T-helper 2 cell treated with Interferon-gamma antibody and Interleukin-4, amounts not matched to agents 5 μg/mL and 100 μg/mL, for 36 hours (primary cell): ENCODE results near the gene HMX1.

ENCODE experiments used
- DNase-seq: peaks from one replicate; pipeline ENCODE4 v3.0.0; 2021; ENCODE audit warnings: low spot score
- H3K27ac Mint-ChIP-seq: one replicate; pipeline ENCODE4 v1.8.0; 2021; ENCODE audit warnings: mild to moderate bottlenecking, mixed read lengths
- H3K27me3 Mint-ChIP-seq: one replicate; pipeline ENCODE4 v1.8.0; 2021; ENCODE audit warnings: low read depth, mixed read lengths
- H3K36me3 Mint-ChIP-seq: one replicate; pipeline ENCODE4 v1.8.0; 2021; ENCODE audit warnings: low read depth, mixed read lengths
- H3K4me1 Mint-ChIP-seq: one replicate; pipeline ENCODE4 v1.8.0; 2021; ENCODE audit warnings: low read depth, mixed read lengths
- H3K4me3 Mint-ChIP-seq: one replicate; pipeline ENCODE4 v1.8.0; 2022; ENCODE audit warnings: mild to moderate bottlenecking, moderate library complexity, mixed read lengths
- H3K9me3 Mint-ChIP-seq: one replicate; pipeline ENCODE4 v1.8.0; 2021; ENCODE audit warnings: mixed read lengths

The HMX1 gene

DNA sequence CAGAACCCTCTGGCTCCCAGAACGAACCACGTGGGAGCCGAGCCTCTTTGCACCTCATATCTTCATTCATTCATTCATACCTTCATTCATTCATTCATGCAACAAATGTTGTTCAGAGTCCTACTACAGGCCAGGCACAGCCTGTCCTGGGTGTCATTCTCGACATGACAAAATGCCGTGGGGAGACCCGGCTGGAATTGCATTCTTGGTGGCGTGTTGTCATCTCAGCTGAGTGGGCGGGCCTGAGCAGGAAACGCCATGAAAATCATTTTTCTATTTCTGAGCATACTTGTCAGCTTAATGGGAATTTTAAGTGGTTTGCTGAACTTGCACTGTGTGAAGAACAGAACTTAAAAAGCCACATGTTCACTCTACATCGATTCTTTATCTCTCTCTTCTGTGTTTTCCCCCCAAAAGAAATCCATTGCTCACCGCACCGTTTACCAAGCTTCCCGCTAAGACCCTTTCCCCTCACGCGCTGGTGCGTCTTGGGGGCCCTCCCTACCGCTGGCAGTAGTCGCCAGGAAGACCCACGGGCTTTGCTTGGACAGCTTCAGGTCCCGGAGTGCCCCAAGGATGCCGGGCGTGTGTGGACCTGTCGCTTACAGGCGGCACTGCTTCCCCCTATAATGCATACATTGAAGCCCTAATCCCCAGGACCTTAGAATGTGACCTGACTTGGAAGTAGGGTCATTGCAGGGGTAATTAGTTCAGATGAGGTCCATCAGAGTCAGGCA lies 41.6 kb upstream of the HMX1 start:
- no peaks in the 10 kb centered on the region for H3K4me1 Mint-ChIP-seq

DNA sequence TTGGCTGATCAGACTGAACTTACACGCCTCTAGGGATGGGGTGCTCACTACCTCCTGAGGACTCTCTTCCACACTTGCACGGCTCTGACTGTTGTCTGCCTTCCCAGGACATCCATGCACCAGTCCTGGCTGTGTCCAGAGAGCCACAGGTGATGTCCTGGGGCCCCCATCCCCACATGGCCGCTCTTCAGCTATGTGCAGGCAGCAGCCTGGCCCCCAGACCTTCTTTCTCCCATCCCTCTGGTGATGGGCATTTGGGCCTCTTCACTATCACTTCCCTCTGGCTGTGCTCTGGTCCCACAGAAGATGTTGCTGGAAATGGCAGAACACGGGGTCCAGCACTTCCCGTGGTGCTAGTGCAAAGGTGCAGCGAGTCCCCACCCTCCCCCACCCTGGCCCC lies 40.9 kb upstream of the HMX1 start:
- Mint-ChIP-seq H3K27me3 (no peaks in the 10 kb centered on the region), H3K27ac (no peak overlapping the region), H3K36me3 (no peaks in the 10 kb centered on the region), H3K9me3 (no peaks in the 10 kb centered on the region), H3K4me1 (no peaks in the 10 kb centered on the region), H3K4me3 (no peak overlapping the region)
- DNase-seq, result no peak

More for the DNA sequence above, 41.6 kb upstream of the HMX1 start:
- DNase-seq, result no peak
- H3K27ac Mint-ChIP-seq, result no peak overlapping the region
- no peaks in the 10 kb centered on the region for H3K36me3 Mint-ChIP-seq
- H3K9me3 Mint-ChIP-seq, result no peaks in the 10 kb centered on the region
- no peak overlapping the region for H3K4me3 Mint-ChIP-seq
- H3K27me3 Mint-ChIP-seq, result no peaks in the 10 kb centered on the region

DNA sequence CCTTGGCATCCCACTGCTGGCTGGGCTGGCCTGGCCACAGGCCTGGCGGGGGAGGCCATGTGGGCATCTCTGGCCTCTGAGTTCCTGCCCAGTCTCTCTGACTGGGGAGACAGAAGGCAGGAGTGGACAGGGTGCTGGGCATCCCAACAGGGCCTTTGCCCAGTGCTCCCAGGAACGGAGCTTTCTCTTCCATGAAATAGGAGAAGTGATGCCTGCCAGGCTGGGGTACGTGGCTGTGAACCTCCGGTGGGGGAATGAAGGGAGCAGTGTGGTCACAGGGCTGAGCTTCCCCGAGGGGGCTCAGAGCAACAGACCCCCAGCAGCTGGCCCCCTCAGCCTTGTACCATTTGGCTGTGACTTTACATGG lies 40.4 kb upstream of the HMX1 start:
- H3K4me3 Mint-ChIP-seq, result no peak overlapping the region

DNA sequence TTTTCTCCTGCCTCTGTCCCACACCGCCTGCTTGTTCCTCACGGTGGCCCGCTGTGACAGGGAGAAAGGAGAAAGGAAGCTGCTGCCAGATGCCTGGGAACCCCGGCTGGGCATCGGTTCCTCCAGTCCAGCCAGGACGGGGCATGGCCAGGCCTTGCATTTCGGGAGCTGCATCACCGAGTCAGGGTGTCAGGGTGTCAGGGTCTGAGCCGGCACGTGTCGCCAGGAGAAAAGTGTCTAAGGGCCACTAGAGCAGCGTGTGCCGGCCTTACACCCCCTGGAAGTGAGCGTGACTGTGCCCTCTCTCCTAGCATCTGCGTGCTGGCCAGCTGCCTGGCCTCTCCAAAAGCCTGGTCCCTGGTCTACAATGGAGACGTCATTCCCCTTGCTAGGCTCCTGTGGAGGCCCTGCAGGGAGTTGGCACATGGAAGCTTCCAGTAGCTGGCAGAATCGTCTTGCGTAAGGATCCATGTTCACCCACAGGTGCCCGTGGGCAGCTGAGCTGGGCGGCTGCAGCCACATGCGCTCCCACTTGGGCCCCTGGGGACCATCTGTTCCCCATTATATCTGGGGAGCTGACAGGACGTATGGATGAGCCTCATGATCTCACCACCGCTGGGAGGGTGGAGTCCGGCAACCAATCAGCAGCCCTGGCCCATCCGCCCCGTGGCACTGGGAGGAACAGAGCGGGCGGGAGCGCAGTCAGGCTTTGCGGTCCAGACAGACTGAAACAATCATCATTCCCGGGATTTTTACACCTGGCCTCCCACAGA lies 39.9 kb upstream of the HMX1 start:
- Mint-ChIP-seq H3K27ac (no peak overlapping the region), H3K36me3 (no peaks in the 10 kb centered on the region)
- no peak for DNase-seq

More for the DNA sequence above, 40.4 kb upstream of the HMX1 start:
- Mint-ChIP-seq H3K36me3 (no peaks in the 10 kb centered on the region), H3K9me3 (no peaks in the 10 kb centered on the region), H3K27me3 (no peaks in the 10 kb centered on the region), H3K4me1 (no peaks in the 10 kb centered on the region), H3K27ac (no peak overlapping the region)
- no peak for DNase-seq

DNA sequence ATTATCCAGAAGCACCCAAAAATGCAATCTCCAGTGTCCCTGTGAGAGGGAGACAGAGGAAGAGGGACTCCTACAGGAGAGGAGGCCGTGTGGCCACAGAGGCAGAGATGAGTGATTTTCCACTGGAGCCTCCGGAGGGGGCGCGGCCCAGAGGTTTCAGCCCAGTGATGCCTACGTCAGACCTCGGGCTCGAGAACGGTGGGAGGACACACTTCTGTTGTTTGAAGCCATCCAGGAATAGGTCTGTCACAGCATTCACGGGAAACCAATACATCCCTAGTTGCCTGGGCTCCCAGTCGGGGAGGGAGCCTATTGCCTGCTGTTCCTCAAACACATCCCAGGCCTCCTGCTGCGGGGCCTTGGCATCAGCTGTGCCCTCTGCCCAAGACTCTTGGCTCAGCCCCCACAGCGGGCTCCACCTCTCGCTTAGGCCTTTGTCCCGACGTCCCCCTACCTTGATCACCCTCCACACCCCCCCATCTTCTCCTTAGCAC lies 39.2 kb upstream of the HMX1 start:
- H3K4me3 Mint-ChIP-seq, result no peak overlapping the region
- DNase-seq, result no peak
- no peak overlapping the region for H3K27ac Mint-ChIP-seq
- H3K27me3 Mint-ChIP-seq, result no peaks in the 10 kb centered on the region
- H3K9me3 Mint-ChIP-seq, result no peaks in the 10 kb centered on the region
- no peaks in the 10 kb centered on the region for H3K36me3 Mint-ChIP-seq
- H3K4me1 Mint-ChIP-seq, result no peaks in the 10 kb centered on the region

More for the DNA sequence above, 39.9 kb upstream of the HMX1 start:
- Mint-ChIP-seq H3K9me3 (no peaks in the 10 kb centered on the region), H3K4me3 (no peak overlapping the region), H3K27me3 (no peaks in the 10 kb centered on the region), H3K4me1 (no peaks in the 10 kb centered on the region)

DNA sequence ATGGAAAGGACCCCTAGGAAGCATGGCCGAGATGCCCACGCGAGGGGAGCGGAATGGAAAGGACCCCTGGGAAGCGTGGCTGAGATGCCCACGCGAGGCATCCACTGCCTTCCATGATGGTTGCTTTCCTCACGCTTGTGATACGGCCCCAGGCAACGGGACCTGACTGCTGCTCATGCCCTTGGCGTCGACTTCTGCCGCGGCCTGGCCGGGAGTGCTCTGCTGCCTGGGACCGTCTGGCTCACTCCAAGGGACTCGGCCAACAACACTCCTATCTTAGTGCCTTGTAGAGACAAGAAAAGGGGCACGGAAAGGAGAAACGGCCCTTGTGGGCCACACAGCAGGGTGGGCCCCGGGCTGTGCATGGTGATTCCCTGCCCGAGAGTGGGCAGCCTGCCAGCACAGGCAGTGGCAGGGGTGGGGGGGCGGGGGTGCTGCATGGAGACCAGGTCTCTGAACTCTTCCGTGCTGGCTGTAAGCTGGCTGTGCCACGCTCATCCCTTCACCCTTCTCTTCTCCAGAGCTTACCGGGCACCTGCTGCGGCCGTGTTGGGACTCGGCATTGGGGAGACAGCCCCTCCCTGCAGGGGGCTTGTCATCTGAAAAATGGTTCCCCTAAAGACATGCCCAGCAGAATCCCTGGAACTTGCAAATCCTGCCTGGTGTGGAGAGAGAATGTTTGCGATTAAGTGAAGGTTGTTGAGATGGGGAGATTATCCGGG lies 38.6 kb upstream of the HMX1 start:
- Mint-ChIP-seq H3K4me3 (no peak overlapping the region), H3K4me1 (no peaks in the 10 kb centered on the region), H3K27ac (no peak overlapping the region), H3K36me3 (no peaks in the 10 kb centered on the region), H3K27me3 (no peaks in the 10 kb centered on the region), H3K9me3 (no peaks in the 10 kb centered on the region)
- DNase-seq, result no peak

DNA sequence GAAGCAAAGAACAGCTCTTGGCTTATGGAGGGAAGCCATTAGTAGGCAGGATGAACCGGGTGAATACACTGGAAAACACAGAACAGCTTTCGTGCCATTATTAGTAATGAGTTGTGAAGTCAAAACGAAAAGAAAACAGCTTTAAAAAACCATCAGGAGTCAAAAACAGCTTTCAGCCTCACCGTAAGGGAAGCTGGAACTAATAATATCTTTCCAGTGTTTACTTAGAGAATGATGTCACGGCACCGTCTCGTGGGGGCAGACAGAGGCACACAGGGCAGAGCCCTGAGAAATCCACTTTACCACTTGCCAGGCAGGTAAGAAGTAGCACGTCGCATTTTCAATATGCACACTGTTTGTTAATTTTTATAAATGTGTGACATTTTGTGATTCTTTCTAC lies 37.9 kb upstream of the HMX1 start:
- no peak for DNase-seq
- Mint-ChIP-seq H3K9me3 (no peaks in the 10 kb centered on the region), H3K27me3 (no peaks in the 10 kb centered on the region), H3K36me3 (no peaks in the 10 kb centered on the region), H3K4me1 (no peaks in the 10 kb centered on the region), H3K27ac (no peak overlapping the region), H3K4me3 (no peak overlapping the region)

DNA sequence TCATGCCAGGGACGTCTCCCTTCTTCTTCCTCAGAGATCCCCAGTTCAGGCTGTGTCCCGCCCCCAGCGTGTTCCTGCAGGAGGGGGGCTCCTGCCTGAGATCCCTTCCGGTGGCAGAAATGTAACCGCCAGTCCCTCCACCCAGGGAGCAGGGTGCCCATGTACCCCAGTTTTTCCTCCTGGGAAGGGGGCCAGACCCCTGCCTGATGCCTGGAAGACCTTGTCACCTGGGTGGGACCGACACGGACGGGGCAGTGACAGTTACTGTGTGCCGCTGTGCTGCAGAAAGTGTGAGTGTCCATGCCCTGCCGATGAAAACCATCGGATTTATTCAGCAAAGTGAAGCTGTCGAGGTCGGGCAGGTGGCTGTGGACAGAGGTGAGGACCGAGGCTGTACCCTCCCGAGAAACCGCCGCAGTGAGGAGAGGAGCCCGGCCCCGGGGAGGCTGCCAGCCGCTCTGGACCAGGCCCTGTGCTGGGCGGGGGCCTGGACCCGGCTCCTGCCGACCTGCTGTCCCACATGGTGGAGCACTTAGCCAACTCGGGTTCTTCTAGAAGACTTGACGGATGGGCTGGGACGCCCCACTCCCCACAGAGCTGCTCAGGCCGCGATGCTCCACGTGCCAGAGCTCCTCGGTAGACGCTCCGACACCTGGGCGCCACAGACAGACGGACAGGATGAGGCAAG lies 36.7 kb upstream of the HMX1 start:
- H3K27me3 Mint-ChIP-seq, result no peaks in the 10 kb centered on the region
- H3K27ac Mint-ChIP-seq, result no peak overlapping the region
- no peak overlapping the region for H3K4me3 Mint-ChIP-seq
- DNase-seq, result no peak
- no peaks in the 10 kb centered on the region for H3K36me3 Mint-ChIP-seq
- no peaks in the 10 kb centered on the region for H3K9me3 Mint-ChIP-seq
- no peaks in the 10 kb centered on the region for H3K4me1 Mint-ChIP-seq

DNA sequence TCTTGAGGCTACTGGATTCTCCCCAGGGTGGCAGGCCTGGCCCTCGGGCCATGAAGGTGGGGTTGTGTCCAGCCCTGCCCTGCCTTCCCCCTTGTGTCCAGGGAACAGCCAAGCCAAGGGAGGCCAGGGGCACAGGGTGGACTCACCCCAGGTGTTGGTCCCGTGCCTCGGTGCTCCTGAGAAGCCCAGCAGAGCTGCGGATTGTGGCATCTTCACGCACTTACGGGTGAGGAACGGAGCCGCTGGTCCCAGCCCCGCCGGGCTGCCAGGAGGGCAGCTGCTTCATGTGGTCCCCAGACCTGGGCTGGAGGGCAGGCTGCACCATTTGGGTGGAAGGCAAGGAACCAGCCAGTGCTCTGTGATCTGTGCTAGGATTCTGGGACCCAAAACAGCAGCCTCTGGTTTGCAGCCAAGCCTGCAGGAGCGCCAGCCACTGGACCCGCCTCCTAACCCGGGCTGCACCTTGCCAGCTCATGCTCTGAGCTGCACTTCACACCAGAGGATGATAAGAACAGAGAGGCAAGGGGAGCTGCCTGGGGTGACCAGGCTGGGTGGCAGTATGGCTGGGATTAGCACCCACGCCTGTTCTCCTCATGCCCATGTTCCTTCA lies 36.1 kb upstream of the HMX1 start:
- Mint-ChIP-seq H3K27me3 (no peaks in the 10 kb centered on the region), H3K27ac (no peak overlapping the region), H3K4me3 (no peak overlapping the region), H3K4me1 (no peaks in the 10 kb centered on the region), H3K9me3 (no peaks in the 10 kb centered on the region), H3K36me3 (no peaks in the 10 kb centered on the region)
- no peak for DNase-seq

DNA sequence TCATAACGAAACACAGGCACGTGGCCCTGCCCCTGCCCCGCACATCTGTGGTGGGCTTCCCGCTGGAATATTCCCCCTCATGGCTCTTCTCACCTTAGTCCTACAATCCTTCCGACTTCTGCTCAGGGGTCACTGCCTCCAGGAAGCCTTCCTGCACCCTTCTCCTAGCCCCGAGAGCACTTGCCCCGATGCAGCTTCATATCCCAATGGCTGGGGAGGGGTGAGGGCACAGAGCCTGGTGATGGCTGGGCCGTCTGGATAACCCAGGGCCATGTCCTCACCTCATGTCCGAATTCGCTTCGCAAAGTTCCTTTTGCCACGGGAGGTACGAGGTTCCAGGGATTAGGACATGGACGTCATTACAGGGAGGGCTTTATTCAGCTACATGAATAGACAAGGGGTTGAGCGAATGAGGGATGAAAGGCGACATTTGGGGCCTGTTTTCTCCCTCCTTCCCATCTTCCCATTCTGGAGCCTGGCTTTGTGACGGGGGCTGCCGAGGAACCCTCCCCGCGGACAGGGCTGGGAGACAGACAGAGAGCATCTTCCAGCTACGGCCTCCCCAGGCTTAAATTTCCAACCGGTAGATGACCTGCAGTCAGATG lies 35.5 kb upstream of the HMX1 start:
- DNase-seq, result no peak
- H3K27ac Mint-ChIP-seq, result no peak overlapping the region
- H3K4me3 Mint-ChIP-seq, result no peak overlapping the region
- no peaks in the 10 kb centered on the region for H3K27me3 Mint-ChIP-seq
- no peaks in the 10 kb centered on the region for H3K4me1 Mint-ChIP-seq
- no peaks in the 10 kb centered on the region for H3K36me3 Mint-ChIP-seq
- H3K9me3 Mint-ChIP-seq, result peaks cover 2% of the 10 kb centered on the region

DNA sequence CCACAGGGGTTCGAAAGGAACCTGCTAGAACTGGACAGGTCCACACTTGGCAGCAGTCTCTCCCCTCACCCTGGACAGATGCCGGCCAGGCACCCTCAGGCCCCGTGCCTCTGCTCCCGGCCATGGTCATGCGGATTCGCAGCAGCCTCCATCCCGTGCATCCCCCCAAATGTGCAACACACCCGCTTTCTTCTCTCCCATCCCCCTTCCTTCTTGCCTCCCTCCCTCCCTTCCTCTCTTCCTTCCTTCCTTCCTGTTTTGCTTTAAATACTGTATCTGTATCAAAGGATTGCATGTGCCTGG lies 35.0 kb upstream of the HMX1 start:
- peaks cover 7% of the 10 kb centered on the region for H3K9me3 Mint-ChIP-seq
- H3K4me3 Mint-ChIP-seq, result no peak overlapping the region
- H3K27me3 Mint-ChIP-seq, result no peaks in the 10 kb centered on the region
- no peaks in the 10 kb centered on the region for H3K36me3 Mint-ChIP-seq
- DNase-seq, result no peak
- H3K27ac Mint-ChIP-seq, result no peak overlapping the region
- no peaks in the 10 kb centered on the region for H3K4me1 Mint-ChIP-seq

DNA sequence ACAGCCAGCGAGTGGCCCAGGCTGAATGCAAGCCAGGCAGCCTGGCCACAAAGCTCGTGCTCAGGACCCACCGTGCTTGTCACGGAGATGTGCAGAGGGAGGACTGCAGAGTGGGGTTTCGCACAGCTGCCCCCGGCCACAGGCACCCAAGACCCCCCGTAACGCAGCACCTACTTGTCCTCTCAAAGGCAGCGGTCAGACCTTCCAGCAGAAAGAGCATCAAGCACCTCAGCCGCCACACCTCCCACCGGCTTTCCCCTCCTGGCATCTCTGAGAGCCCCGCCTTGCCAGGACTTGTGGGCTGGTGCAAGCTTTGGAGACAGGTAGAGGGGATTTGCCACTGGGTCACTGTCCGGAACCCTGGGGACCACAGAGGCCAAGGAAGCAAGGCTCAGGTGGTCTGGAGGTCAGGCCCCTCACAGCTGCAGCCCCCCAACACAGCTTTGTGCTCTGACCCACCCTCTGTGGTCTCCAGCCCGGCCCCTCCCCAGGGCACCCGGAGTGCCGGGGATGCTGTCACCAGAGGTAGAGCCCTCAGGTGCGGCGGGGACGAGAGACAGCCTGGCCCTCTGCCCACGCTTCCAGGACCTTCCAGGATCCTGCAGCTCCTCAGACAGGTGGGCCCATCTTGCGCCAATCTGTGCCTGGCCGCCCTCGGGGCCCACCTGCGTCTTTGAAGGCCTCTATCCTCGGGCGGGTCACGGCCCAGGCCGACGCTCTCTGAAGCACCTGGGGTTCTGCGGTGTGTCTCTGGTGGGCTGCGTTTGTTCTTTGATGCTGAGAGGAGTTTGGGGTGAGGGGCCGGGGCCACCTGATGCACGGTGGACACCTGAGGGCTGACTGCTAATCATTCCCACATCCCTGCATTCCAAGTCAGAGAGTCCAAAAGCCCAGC lies 34.4 kb upstream of the HMX1 start:
- Mint-ChIP-seq H3K4me1 (no peaks in the 10 kb centered on the region), H3K36me3 (no peaks in the 10 kb centered on the region), H3K4me3 (no peak overlapping the region), H3K27ac (no peak overlapping the region), H3K9me3 (peaks cover 9% of the 10 kb centered on the region), H3K27me3 (no peaks in the 10 kb centered on the region)
- no peak for DNase-seq
